Liver (tissue), 9 donors: ENCODE measurements around the gene QKI. TPM values are rescaled to one million over a fixed set of nuclear protein-coding genes. Genes with fewer than 3 reads are reported as not detected.

Experiments used
- DNase-seq: peaks from one replicate; pipeline ENCODE4 v3.0.0-alpha.2; 2017; ENCODE audit warnings: low spot score
- H3K27ac ChIP-seq, 2 donors: one replicate each; pipeline ENCODE4 v1.7.0; 2013; ENCODE audit warnings: inconsistent platforms in 2 of 2, low read length in 2 of 2, control low read depth in 1 of 2, low read depth in 1 of 2, mild to moderate bottlenecking in 1 of 2
- H3K27me3 ChIP-seq, 4 donors: one replicate each; pipeline versions ENCODE4 v1.6.1 to v1.7.0; 2013; ENCODE audit warnings: low read length in 3 of 4, inconsistent platforms in 1 of 4, mild to moderate bottlenecking in 1 of 4, moderate library complexity in 1 of 4; ENCODE audit not compliant: control insufficient read depth in 4 of 4, insufficient read depth in 4 of 4
- H3K36me3 ChIP-seq, 4 donors: one replicate each; pipeline versions ENCODE4 v1.6.1 to v1.7.0; 2013; ENCODE audit warnings: low read length in 3 of 4, mild to moderate bottlenecking in 3 of 4, low read depth in 1 of 4, moderate library complexity in 1 of 4; ENCODE audit not compliant: control insufficient read depth in 4 of 4, insufficient read depth in 3 of 4
- H3K4me1 ChIP-seq, 4 donors: one replicate each; pipeline versions ENCODE4 v1.6.1 to v1.7.0; 2013; ENCODE audit warnings: low read length in 3 of 4, mild to moderate bottlenecking in 3 of 4, moderate library complexity in 1 of 4; ENCODE audit not compliant: control insufficient read depth in 4 of 4, insufficient read depth in 4 of 4
- H3K4me3 ChIP-seq, 3 donors: one replicate each; pipeline versions ENCODE4 v1.6.1 to v1.7.0; 2013; ENCODE audit warnings: low read length in 3 of 3, control low read depth in 1 of 3, low read depth in 1 of 3, mild to moderate bottlenecking in 1 of 3
- H3K9ac ChIP-seq, 2 donors: one replicate each; pipeline ENCODE4 v1.7.0; 2013; ENCODE audit warnings: low read length in 2 of 2, mild to moderate bottlenecking in 2 of 2, moderate library complexity in 2 of 2, control low read depth in 1 of 2, low read depth in 1 of 2
- H3K9me3 ChIP-seq, 4 donors: one replicate each; pipeline versions ENCODE4 v1.6.1 to v1.7.0; 2013; ENCODE audit warnings: low read length in 3 of 4; ENCODE audit not compliant: control insufficient read depth in 4 of 4
- ATF3 ChIP-seq: IDR thresholded peaks from 2 replicates; pipeline ENCODE4 v1.6.1; 2016; ENCODE audit warnings: antibody characterized with exemption
- EGR1 ChIP-seq, 2 donors: IDR thresholded peaks; 2 replicates each; pipeline ENCODE4 v1.6.1; 2016 to 2018; ENCODE audit warnings: antibody characterized with exemption in 2 of 2, low read depth in 2 of 2
- FOXA1 ChIP-seq: IDR thresholded peaks from 2 replicates; pipeline ENCODE4 v1.6.1; 2016; ENCODE audit warnings: antibody characterized with exemption
- GABPA ChIP-seq, 2 donors: IDR thresholded peaks in 1 of 2; conservative IDR thresholded peaks in 1 of 2; 2 replicates each; pipeline ENCODE4 v1.6.1; 2016; ENCODE audit warnings: antibody characterized with exemption in 2 of 2, mild to moderate bottlenecking in 1 of 2, moderate library complexity in 1 of 2
- HNF4A ChIP-seq, 2 donors: conservative IDR thresholded peaks; 2 replicates each; pipeline ENCODE4 v1.6.1; 2016; ENCODE audit warnings: antibody characterized with exemption in 2 of 2, mild to moderate bottlenecking in 2 of 2
- HNF4G ChIP-seq: IDR thresholded peaks from 2 replicates; pipeline ENCODE4 v1.6.1; 2016; ENCODE audit warnings: antibody characterized with exemption
- JUND ChIP-seq, 2 donors: IDR thresholded peaks; 2 replicates each; pipeline ENCODE4 v1.6.1; 2016; ENCODE audit warnings: antibody characterized with exemption in 2 of 2
- MAX ChIP-seq: IDR thresholded peaks from 2 replicates; pipeline ENCODE4 v1.6.1; 2016; ENCODE audit warnings: antibody characterized with exemption
- NR2F2 ChIP-seq: IDR thresholded peaks from 2 replicates; pipeline ENCODE4 v1.6.1; 2016; ENCODE audit warnings: antibody characterized with exemption
- RAD21 ChIP-seq, 2 donors: IDR thresholded peaks; 2 replicates each; pipeline ENCODE4 v1.6.1; 2016; ENCODE audit warnings: antibody characterized with exemption in 2 of 2, mild to moderate bottlenecking in 2 of 2
- REST ChIP-seq: IDR thresholded peaks from 2 replicates; pipeline ENCODE4 v1.6.1; 2016; ENCODE audit warnings: antibody characterized with exemption, mild to moderate bottlenecking
- RXRA ChIP-seq, 2 donors: IDR thresholded peaks; 2 replicates each; pipeline ENCODE4 v1.6.1; 2017 to 2018; ENCODE audit warnings: antibody characterized with exemption in 2 of 2, mild to moderate bottlenecking in 1 of 2
- TAF1 ChIP-seq: conservative IDR thresholded peaks from 2 replicates; pipeline ENCODE4 v1.6.1; 2016; ENCODE audit warnings: antibody characterized with exemption, mild to moderate bottlenecking
- YY1 ChIP-seq: IDR thresholded peaks from 2 replicates; pipeline ENCODE4 v1.6.1; 2016; ENCODE audit warnings: antibody characterized with exemption, mild to moderate bottlenecking
- WGBS: extraction: QIAGEN DNeasy Blood & Tissue Kit; methylation state at CpG from one replicate; pipeline ENCODE4 v1.1.7; 2013; 5-methylcytosine and 5-hydroxymethylcytosine counted together
- polyA plus RNA-seq, 2 donors: library from polyadenylated mRNA; stranded (reverse) in 1 of 2; unstranded in 1 of 2; fragments of 200-250 nt in 1 of 2; fragments of >200 nt in 1 of 2; fragmentation: Nextera tagmentation in 1 of 2; extraction: Ambion mirVana in 1 of 2; gene quantifications; one replicate each; pipeline versions ENCODE4 v1.2.1 to v1.2.3, GENCODE V29; 2013 to 2015
- total RNA-seq, 2 donors: library from RNA; depleted of rRNA; stranded (reverse); fragments of >200 nt; gene quantifications; one replicate each; pipeline ENCODE4 v1.2.3, GENCODE V29; 2014
- donor health status: healthy.
- donor health status: healthy.
- donor health status: healthy.
- donor health status: healthy.
- donor health status: healthy.

QKI gene
- total and polyA plus RNA-seq, 4 donors: 22.7 to 97.0 (median 56.3) TPM

- no peak overlapping the region for H3K4me3 ChIP-seq
- 84% methylated on average over 4 of the region's 4 CpGs for WGBS
- no peaks in the 10 kb centered on the region for H3K4me1 ChIP-seq
- H3K36me3 ChIP-seq: no peaks in the 10 kb centered on the region
- H3K27me3 ChIP-seq: no peaks in the 10 kb centered on the region
- no peaks in the 10 kb centered on the region for H3K9me3 ChIP-seq
- DNase-seq: no peak
- H3K27ac ChIP-seq: no peak overlapping the region
- no peak overlapping the region for H3K9ac ChIP-seq
- no peak for TF ChIP-seq HNF4G
- no peak for TF ChIP-seq RXRA (IDR thresholded peaks at IDR 0.05)
- no peak for TF ChIP-seq GABPA (IDR thresholded peaks at IDR 0.05 in 1 of 2, conservative IDR thresholded peaks at IDR 0.05 in 1 of 2)
- TF ChIP-seq ATF3: no peak
- TF ChIP-seq NR2F2: no peak
- TF ChIP-seq EGR1 (IDR thresholded peaks at IDR 0.05; ENCODE audit: low read depth in 2 of 2): no peak
- no peak for TF ChIP-seq REST
- no peak for TF ChIP-seq MAX
- TF ChIP-seq TAF1: no peak
- no peak for TF ChIP-seq HNF4A (conservative IDR thresholded peaks at IDR 0.05)
- no peak for TF ChIP-seq FOXA1
- no peak for TF ChIP-seq RAD21 (IDR thresholded peaks at IDR 0.05)
These were observed 19.9 kb upstream of the QKI start for GRCh38 chr6:163394659-163395058.

- H3K9me3 ChIP-seq: no peaks in the 10 kb centered on the region
- no peaks in the 10 kb centered on the region for H3K27me3 ChIP-seq
- H3K4me1 ChIP-seq: no peaks in the 10 kb centered on the region
- no peak for TF ChIP-seq TAF1
- TF ChIP-seq JUND (IDR thresholded peaks at IDR 0.05): no peak
- no peak overlapping the region for H3K4me3 ChIP-seq
- DNase-seq: no peak
- WGBS: 88% methylated on average over 5 of the region's 5 CpGs
- no peak overlapping the region for H3K9ac ChIP-seq
- no peaks in the 10 kb centered on the region for H3K36me3 ChIP-seq
- no peak overlapping the region for H3K27ac ChIP-seq
These were observed 19.2 kb upstream of the QKI start for GRCh38 chr6:163395122-163395830.

- Histone ChIP-seq H3K27ac (no peak overlapping the region), H3K27me3 (no peaks in the 10 kb centered on the region), H3K9me3 (no peaks in the 10 kb centered on the region), H3K36me3 (no peaks in the 10 kb centered on the region), H3K4me3 (no peak overlapping the region), H3K9ac (no peak overlapping the region), H3K4me1 (no peaks in the 10 kb centered on the region)
- WGBS: 95% methylated on average over 3 of the region's 3 CpGs
- TF ChIP-seq YY1 (no peak), HNF4G (no peak)
- no peak for DNase-seq
These were observed 18.7 kb upstream of the QKI start for GRCh38 chr6:163395831-163396185.
